HepG2 (cell line): Measurements from ENCODE around the gene ECE2. TPM values are rescaled to one million over a fixed set of nuclear protein-coding genes. Genes with fewer than 3 reads are reported as not detected.

Experiments
- ARNTL ChIP-seq: sonication (generic); formaldehyde crosslinking; IDR thresholded peaks from 2 replicates; pipeline ENCODE4 v1.4.0; 2020; ENCODE audit warnings: mild to moderate bottlenecking, missing genetic modification reagents
- HDAC6 ChIP-seq: fragments of 200-600 bp; sonication (generic); IDR thresholded peaks from 2 replicates; pipeline ENCODE4 v1.7.0; 2017; ENCODE audit warnings: mild to moderate bottlenecking, antibody characterized with exemption, low read length, low read depth
- KLF12 ChIP-seq: sonication (generic); formaldehyde crosslinking; IDR thresholded peaks from 2 replicates; pipeline ENCODE4 v1.4.0; 2020; ENCODE audit warnings: missing genetic modification reagents, borderline replicate concordance
- LRRFIP1 ChIP-seq: sonication (generic); formaldehyde crosslinking; conservative IDR thresholded peaks from 2 replicates; pipeline ENCODE4 v1.4.0; 2020; ENCODE audit warnings: missing genetic modification reagents
- PRDM15 ChIP-seq: sonication (generic); formaldehyde crosslinking; IDR thresholded peaks from 2 replicates; pipeline ENCODE4 v1.4.0; 2020; ENCODE audit warnings: missing genetic modification reagents
- SAP130 ChIP-seq: IDR thresholded peaks from 2 replicates; pipeline ENCODE4 v1.6.1; 2016; ENCODE audit warnings: low read depth
- ZBTB33 ChIP-seq: sonication (generic); formaldehyde crosslinking; IDR thresholded peaks from 2 replicates; pipeline ENCODE4 v1.4.0; 2020; ENCODE audit warnings: missing genetic modification reagents
- ZBTB8A ChIP-seq: sonication (generic); formaldehyde crosslinking; IDR thresholded peaks from 2 replicates; pipeline ENCODE4 v1.4.0; 2020; ENCODE audit warnings: mild to moderate bottlenecking, low read depth, missing genetic modification reagents, borderline replicate concordance
- ZNF503 ChIP-seq: sonication (generic); formaldehyde crosslinking; IDR thresholded peaks from 2 replicates; pipeline ENCODE4 v1.4.0; 2020; ENCODE audit warnings: missing genetic modification reagents
- ZNF543 ChIP-seq: sonication (generic); formaldehyde crosslinking; IDR thresholded peaks from 2 replicates; pipeline ENCODE4 v1.4.0; 2020; ENCODE audit warnings: mild to moderate bottlenecking, missing genetic modification reagents
- polyA plus RNA-seq, 8 experiments: library from polyadenylated mRNA; depleted of rRNA in 3 of 8; stranded (reverse) in 7 of 8; unstranded in 1 of 8; fragments of >200 nt; fragmentation: Illumina TruSeq in 4 of 8; extraction: Trizol in 4 of 8; gene quantifications; 2 replicates each; pipeline versions ENCODE4 v1.2.1 to v1.2.3, GENCODE V29; 2011 to 2016; ENCODE audit warnings: low read depth in 4 of 8, missing spikeins in 1 of 8, mixed read lengths in 1 of 8; ENCODE audit not compliant: insufficient read depth in 1 of 8
- total RNA-seq, 5 experiments: library from RNA; depleted of rRNA; stranded (reverse); fragments of >200 nt; fragmentation: Illumina TruSeq; extraction: Trizol; gene quantifications; 2 replicates each; pipeline ENCODE4 v1.2.3, GENCODE V29; 2016; ENCODE audit warnings: low read depth in 1 of 5
- TF ChIP-seq, protein P1 (sequence below): sonication (generic); formaldehyde crosslinking; conservative IDR thresholded peaks from 2 replicates; pipeline ENCODE4 v1.8.0; 2022; ENCODE audit warnings: low read depth, missing genetic modification reagents

ECE2 gene
- total and polyA plus RNA-seq, 2 of the 13 experiments (the other 11 are each of a cell fraction or from before 2014, with no cell fraction given) = not detected

DNA sequence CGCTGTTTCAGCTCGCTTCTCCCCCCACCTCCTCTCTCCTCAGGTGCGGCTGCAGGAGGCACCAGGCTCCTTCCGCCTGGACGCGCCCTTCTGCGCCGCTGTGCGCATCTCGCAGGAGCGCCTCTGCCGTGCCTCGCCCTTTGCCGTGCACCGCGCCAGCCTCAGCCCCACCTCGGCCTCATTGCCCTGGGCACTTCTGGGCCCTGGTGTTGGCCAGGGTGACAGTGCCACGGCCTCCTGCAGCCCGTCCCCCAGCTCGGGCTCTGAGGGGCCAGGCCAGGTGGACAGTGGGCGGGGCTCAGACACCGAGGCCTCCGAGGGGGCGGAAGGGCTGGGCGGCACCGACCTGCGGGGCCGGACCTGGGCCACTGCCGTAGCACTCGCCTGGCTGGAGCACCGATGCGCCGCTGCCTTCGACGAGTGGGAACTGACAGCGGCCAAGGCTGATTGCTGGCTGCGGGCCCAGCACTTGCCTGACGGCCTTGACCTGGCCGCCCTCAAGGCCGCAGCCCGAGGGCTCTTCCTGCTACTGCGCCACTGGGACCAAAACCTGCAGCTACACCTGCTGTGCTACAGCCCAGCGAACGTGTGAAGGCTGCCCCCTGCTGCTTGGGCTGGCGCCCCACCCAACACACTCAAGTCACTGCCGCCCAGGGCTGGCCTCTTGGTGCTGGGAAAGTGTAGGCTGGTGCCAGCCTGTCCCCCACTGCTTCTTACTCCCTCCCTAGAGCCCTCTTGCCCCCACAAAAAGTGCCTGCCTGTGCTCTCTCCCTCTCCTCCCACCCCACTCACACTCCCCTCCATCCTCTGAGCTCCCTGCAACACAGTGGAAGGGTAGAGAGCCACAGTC, 34.1 kb upstream of the ECE2 start (continued):
- TF ChIP-seq ZNF503 (CRISPR knock-in tag) (peak; percentile 84), ARNTL (CRISPR knock-in tag) (peak; percentile 80), ZBTB33 (CRISPR knock-in tag) (peak; percentile 73; the same call in 1 of the 2 replicates), ZNF543 (CRISPR knock-in tag) (peak; percentile 93), LRRFIP1 (CRISPR knock-in tag) (no peak), PRDM15 (CRISPR knock-in tag) (peak; percentile 38; the same call in 1 of the 2 replicates), HDAC6 (no peak), KLF12 (CRISPR knock-in tag) (peak; percentile 93), SAP130 (peak; percentile 92), ZBTB8A (peak; percentile 84; the same call in 1 of the 2 replicates)
- TF ChIP-seq, protein P1, sequence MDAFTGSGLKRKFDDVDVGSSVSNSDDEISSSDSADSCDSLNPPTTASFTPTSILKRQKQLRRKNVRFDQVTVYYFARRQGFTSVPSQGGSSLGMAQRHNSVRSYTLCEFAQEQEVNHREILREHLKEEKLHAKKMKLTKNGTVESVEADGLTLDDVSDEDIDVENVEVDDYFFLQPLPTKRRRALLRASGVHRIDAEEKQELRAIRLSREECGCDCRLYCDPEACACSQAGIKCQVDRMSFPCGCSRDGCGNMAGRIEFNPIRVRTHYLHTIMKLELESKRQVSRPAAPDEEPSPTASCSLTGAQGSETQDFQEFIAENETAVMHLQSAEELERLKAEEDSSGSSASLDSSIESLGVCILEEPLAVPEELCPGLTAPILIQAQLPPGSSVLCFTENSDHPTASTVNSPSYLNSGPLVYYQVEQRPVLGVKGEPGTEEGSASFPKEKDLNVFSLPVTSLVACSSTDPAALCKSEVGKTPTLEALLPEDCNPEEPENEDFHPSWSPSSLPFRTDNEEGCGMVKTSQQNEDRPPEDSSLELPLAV = peak; percentile 15; the same call in 1 of the 2 replicates
